G401 (cell line): ENCODE results near the gene AKAP1. TPM values are rescaled to one million over a fixed set of nuclear protein-coding genes. Genes with fewer than 3 reads are reported as not detected.
"Not testable (repeated sequence)": the region's sequence is repeated elsewhere in the genome, so short reads cannot be mapped to it uniquely, and the experiment has no call there.

Experiments used
- DNase-seq: peaks from one replicate; pipeline ENCODE4 v3.0.0-alpha.2; 2015; ENCODE audit warnings: low spot score
- in situ Hi-C: cut with HindIII; loops from 2 replicates; pipeline ENCODE4 v1.10.0; 2016; ENCODE audit warnings: low sequenced_read_pairs, mixed read lengths
- total RNA-seq: library from RNA; depleted of rRNA; stranded (reverse); fragments of >200 nt; shearing (Covaris generic); gene quantifications from 2 replicates; pipeline ENCODE4 v1.2.3, GENCODE V29; 2014

Gene AKAP1
- total RNA-seq, 1 experiment from 2014 or later = 5.4 TPM

- in situ Hi-C loops = no loop called here
- peak; percentile 88 for DNase-seq
Measured at GRCh38 chr17:57097832-57098421, 12.9 kb downstream of the AKAP1 start.

- in situ Hi-C loops = no loop called here
Measured at GRCh38 chr17:57099165-57099564, 14.1 kb downstream of the AKAP1 start.

GRCh38 chr17:57102122-57102521, 17.1 kb downstream of the AKAP1 start:
- in situ Hi-C loops = no loop called here
- DNase-seq = no peak

More at GRCh38 chr17:57099165-57099564, 14.1 kb downstream of the AKAP1 start:
- DNase-seq = peak; percentile 16

GRCh38 chr17:57102660-57103059, 17.6 kb downstream of the AKAP1 start:
- DNase-seq, in situ Hi-C loops: not testable (repeated sequence)

GRCh38 chr17:57104461-57105175, 19.6 kb downstream of the AKAP1 start:
- in situ Hi-C loops = no loop called here
- no peak for DNase-seq

GRCh38 chr17:57105591-57105990, 20.5 kb downstream of the AKAP1 start:
- peak; percentile 17 for DNase-seq
- in situ Hi-C loops = no loop called here

- in situ Hi-C loops = no loop called here
- DNase-seq = peak; percentile 90
Measured at GRCh38 chr17:57106107-57106835, 21.2 kb downstream of the AKAP1 start.

GRCh38 chr17:57106836-57107497, 21.9 kb downstream of the AKAP1 start:
- no peak for DNase-seq
- in situ Hi-C loops = no loop called here

GRCh38 chr17:57107498-57108101, 22.6 kb downstream of the AKAP1 start:
- in situ Hi-C loops = no loop called here

GRCh38 chr17:57108671-57109392, 23.8 kb downstream of the AKAP1 start:
- DNase-seq = no peak
- in situ Hi-C loops = no loop called here

More at GRCh38 chr17:57107498-57108101, 22.6 kb downstream of the AKAP1 start:
- no peak for DNase-seq

GRCh38 chr17:57109393-57110151, 24.5 kb downstream of the AKAP1 start:
- in situ Hi-C loops = no loop called here

GRCh38 chr17:57110152-57110542, 25.1 kb downstream of the AKAP1 start:
- in situ Hi-C loops = no loop called here
- peak; percentile 22 for DNase-seq

More at GRCh38 chr17:57109393-57110151, 24.5 kb downstream of the AKAP1 start:
- DNase-seq = no peak

GRCh38 chr17:57110579-57111325, 25.7 kb downstream of the AKAP1 start:
- in situ Hi-C loops = no loop called here
- DNase-seq = peak; percentile 19

GRCh38 chr17:57111386-57111785, 26.3 kb downstream of the AKAP1 start:
- in situ Hi-C loops = no loop called here
- no peak for DNase-seq

GRCh38 chr17:57113011-57113410, 28.0 kb downstream of the AKAP1 start:
- in situ Hi-C loops = no loop called here
- DNase-seq = no peak

GRCh38 chr17:57113656-57114055, 28.6 kb downstream of the AKAP1 start:
- no peak for DNase-seq
- in situ Hi-C loops = no loop called here

GRCh38 chr17:57114085-57114673, 29.1 kb downstream of the AKAP1 start:
- DNase-seq = peak; percentile 25
- in situ Hi-C loops = no loop called here
